Thyroid gland (tissue), 4 donors: ENCODE results near the gene SGK1.

Experiments
- CTCF ChIP-seq, 6 experiments: fragments of 200-600 bp in 3 of 6; fragments of 450-650 bp in 3 of 6; sonication (generic) in 3 of 6; IDR thresholded peaks; one replicate each; pipeline ENCODE4 v1.5.1; 2016 to 2019; ENCODE audit warnings: antibody characterized with exemption in 6 of 6, mild to moderate bottlenecking in 2 of 6, inconsistent platforms in 1 of 6, moderate library complexity in 1 of 6
- POLR2A ChIP-seq, 2 donors: fragments of 450-650 bp; IDR thresholded peaks; one replicate each; pipeline ENCODE4 v1.6.1; 2017; ENCODE audit warnings: antibody characterized with exemption in 2 of 2, mild to moderate bottlenecking in 2 of 2, moderate library complexity in 1 of 2

- no peak for TF ChIP-seq CTCF (IDR thresholded peaks at IDR 0.05)
- TF ChIP-seq POLR2A (IDR thresholded peaks at IDR 0.05), result no peak
Observed at GRCh38 chr6:134307075-134307474, 10.8 kb downstream of the SGK1 start.
